ENCODE results near the gene LSM3. TPM values are rescaled to one million over a fixed set of nuclear protein-coding genes. Genes with fewer than 3 reads are reported as not detected.

LSM3 gene
- total and polyA plus RNA-seq, 2 of the 4 experiments (the other 2 are of a cell fraction) = 3.4 to 11.5 TPM

- Histone ChIP-seq H3K9ac (ENCODE audit: low read depth, low read length) (no peak overlapping the region), H3K36me3 (ENCODE audit: control insufficient read depth, insufficient read depth, low read length) (peaks cover 58% of the 10 kb centered on the region), H2BK5ac (ENCODE audit: low read depth, low read length, poor library complexity, severe bottlenecking) (no peak overlapping the region), H4K20me1 (ENCODE audit: insufficient read depth, low read length) (peaks cover 7% of the 10 kb centered on the region), H3K56ac (ENCODE audit: extremely low read depth, insufficient read depth, low read length) (no peak overlapping the region), H4K91ac (ENCODE audit: insufficient read depth, low read depth, low read length) (no peak overlapping the region), H3K27me3 (ENCODE audit: control insufficient read depth, insufficient read depth, low read length) (no peaks in the 10 kb centered on the region), H3K14ac (replicated peaks; ENCODE audit: low read depth, low read length) (no peak overlapping the region), H3K9me1 (ENCODE audit: insufficient read depth, low read length) (peaks cover 14% of the 10 kb centered on the region), H2AK5ac (ENCODE audit: low read depth, low read length) (no peak overlapping the region), H2BK120ac (ENCODE audit: low read depth, low read length) (no peak overlapping the region), H2BK20ac (ENCODE audit: low read depth, low read length) (no peak overlapping the region), H3K4me3 (ENCODE audit: insufficient read depth, low read depth, low read length) (no peak overlapping the region), H2AFZ (replicated peaks; ENCODE audit: low read length, poor library complexity) (no peak overlapping the region), H3K79me1 (ENCODE audit: low read depth in 1 of 2, low read length in 2 of 2) (peaks cover 2 to 13% of the 10 kb centered on the region in 2 experiments; a peak in 2 of 4 replicates), H3K23ac (ENCODE audit: low read depth, low read length) (no peak overlapping the region), H4K5ac (ENCODE audit: low read depth, low read length) (no peak overlapping the region), H2BK15ac (ENCODE audit: low read depth, low read length) (no peak overlapping the region), H2AK9ac (replicated peaks; ENCODE audit: low read depth, low read length, poor library complexity) (peak overlapping the region; percentile 8), H3K9me3 (ENCODE audit: control insufficient read depth, insufficient read depth, low read length) (no peaks in the 10 kb centered on the region), H3K18ac (ENCODE audit: low read depth, low read length) (no peak overlapping the region), H3K4me1 (ENCODE audit: control insufficient read depth, insufficient read depth, low read length) (peaks cover 17% of the 10 kb centered on the region), H3K4ac (ENCODE audit: low read depth, low read length) (no peak overlapping the region), H3K4me2 (ENCODE audit: low read depth, low read length) (no peak overlapping the region), H4K8ac (ENCODE audit: low read depth in 2 of 2, low read length in 2 of 2) (no peak overlapping the region), H3K27ac (ENCODE audit: insufficient read depth, low read length) (no peak overlapping the region)
- ATAC-seq (ENCODE audit: low read depth) (no peak), DNase-seq (no peak)
- POLR2A ChIA-PET (ENCODE audit: unreplicated experiment) = interaction anchor here (1.2 kb wide), 1 partner anchor 39 kb away, joined by 4 read pairs; the partner anchor contains the start of gene LSM3
- no TSS peak for BruUV-seq (replicated peaks)
- intact Hi-C loops (cut with micrococcal nuclease) = no loop called here
- CTCF ChIA-PET = no interaction called here
- dilution Hi-C loops (cut with HindIII; ENCODE audit: low sequenced_read_pairs, unreplicated experiment) = no loop called here
- WGBS, 2 experiments (ENCODE audit: extremely low coverage in 2 of 2, insufficient read length in 1 of 2) = 29% methylated on average over 1 of the region's 5 CpGs; no CpG with 5 or more reads in 1 of the 2 experiments
- TF ChIP-seq FOS (IDR thresholded peaks at IDR 0.05; ENCODE audit: low read depth, low read length) (no peak), MXI1 (IDR thresholded peaks at IDR 0.05; ENCODE audit: borderline replicate concordance, low read depth, low read length) (no peak), CTCF (conservative IDR thresholded peaks at IDR 0.05; ENCODE audit: low read depth, low read length) (no peak), ELK1 (IDR thresholded peaks at IDR 0.05; ENCODE audit: borderline replicate concordance, low read depth, low read length) (no peak), POLR2A (IDR thresholded peaks at IDR 0.05; ENCODE audit: low read depth, low read length) (no peak)
- in situ Hi-C loops (cut with MboI; ENCODE audit: low sequenced_read_pairs) = loop anchor here (25.0 kb wide), 1 partner anchor 102 kb away; no protein-coding TSS in a partner anchor
Measured at GRCh38 chr3:14139771-14140170, 38.8 kb upstream of the LSM3 start.
